Activated naive CD8-positive, alpha-beta T cell (primary cell): ENCODE data around the gene NUSAP1.
"Not testable (repeated sequence)": the region's sequence is repeated elsewhere in the genome, so short reads cannot be mapped to it uniquely, and the experiment has no call there.

Experiments used
- H3K27ac Mint-ChIP-seq: one replicate; pipeline ENCODE4 v1.8.0; 2021; ENCODE audit warnings: mixed read lengths
- H3K27me3 Mint-ChIP-seq: one replicate; pipeline ENCODE4 v1.8.0; 2021; ENCODE audit warnings: mixed read lengths
- H3K36me3 Mint-ChIP-seq: one replicate; pipeline ENCODE4 v1.8.0; 2021; ENCODE audit warnings: mixed read lengths
- H3K4me1 Mint-ChIP-seq: one replicate; pipeline ENCODE4 v1.8.0; 2021; ENCODE audit warnings: low read depth, mixed read lengths
- H3K4me3 Mint-ChIP-seq: one replicate; pipeline ENCODE4 v1.8.0; 2021; ENCODE audit warnings: mild to moderate bottlenecking, mixed read lengths
- H3K9me3 Mint-ChIP-seq: one replicate; pipeline ENCODE4 v1.8.0; 2021; ENCODE audit warnings: low read depth, mixed read lengths

The NUSAP1 gene

DNA sequence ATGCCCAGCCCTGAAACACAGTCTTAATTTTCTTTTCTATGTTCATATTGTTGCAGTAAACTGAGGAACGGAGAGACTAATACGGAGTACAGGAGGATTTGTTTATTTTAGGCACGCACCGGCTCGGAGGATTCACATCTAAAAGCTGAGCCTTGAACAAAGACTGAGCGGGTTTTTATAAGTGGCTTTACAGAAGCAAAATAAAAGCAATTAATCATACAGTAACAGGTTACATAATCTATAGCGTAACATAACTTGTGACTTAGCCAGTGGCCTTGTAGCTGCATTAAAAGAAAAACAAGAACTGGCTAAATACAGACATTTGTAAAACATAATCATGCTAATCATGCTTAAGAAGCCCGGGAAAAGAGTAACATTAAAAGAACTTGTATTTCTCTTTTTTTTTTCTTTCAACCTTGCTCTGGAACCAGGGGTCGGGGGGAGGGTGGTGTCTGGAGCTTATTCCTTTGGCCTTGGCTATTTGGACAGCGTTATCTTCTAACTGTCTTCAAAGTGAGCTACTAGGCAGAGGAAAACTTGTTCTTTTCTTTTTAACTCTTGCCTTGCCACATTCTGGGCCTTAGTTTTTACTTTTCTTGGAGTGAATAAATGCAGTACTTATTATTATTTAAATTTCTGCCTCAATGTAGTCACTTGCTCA lies 17.5 kb downstream of the NUSAP1 start:
- H3K36me3 Mint-ChIP-seq, result peaks cover 3% of the 10 kb centered on the region
- no peaks in the 10 kb centered on the region for H3K4me1 Mint-ChIP-seq
- H3K27ac Mint-ChIP-seq, result no peak overlapping the region
- H3K4me3 Mint-ChIP-seq, result no peak overlapping the region
- H3K9me3 Mint-ChIP-seq, result no peaks in the 10 kb centered on the region
- H3K27me3 Mint-ChIP-seq, result no peaks in the 10 kb centered on the region

DNA sequence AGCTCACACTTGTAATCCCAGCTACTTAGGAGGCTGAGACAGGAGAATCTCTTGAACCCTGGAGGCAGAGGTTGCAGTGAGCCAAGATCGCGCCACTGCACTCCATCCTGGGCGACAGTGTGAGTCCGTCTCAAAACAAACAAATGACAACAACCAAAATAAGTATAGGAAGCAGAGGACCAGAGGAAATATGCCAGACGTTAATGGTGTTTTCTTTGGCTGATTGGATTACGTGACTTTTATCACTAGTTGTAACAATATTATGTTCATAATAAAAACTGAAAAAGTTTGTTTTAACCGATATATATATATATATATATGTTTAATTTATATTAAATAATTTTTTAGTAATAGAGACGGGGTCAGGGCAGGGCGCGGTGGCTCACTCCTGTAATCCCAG lies 21.7 kb downstream of the NUSAP1 start:
- H3K36me3 Mint-ChIP-seq, result peaks cover 3% of the 10 kb centered on the region

DNA sequence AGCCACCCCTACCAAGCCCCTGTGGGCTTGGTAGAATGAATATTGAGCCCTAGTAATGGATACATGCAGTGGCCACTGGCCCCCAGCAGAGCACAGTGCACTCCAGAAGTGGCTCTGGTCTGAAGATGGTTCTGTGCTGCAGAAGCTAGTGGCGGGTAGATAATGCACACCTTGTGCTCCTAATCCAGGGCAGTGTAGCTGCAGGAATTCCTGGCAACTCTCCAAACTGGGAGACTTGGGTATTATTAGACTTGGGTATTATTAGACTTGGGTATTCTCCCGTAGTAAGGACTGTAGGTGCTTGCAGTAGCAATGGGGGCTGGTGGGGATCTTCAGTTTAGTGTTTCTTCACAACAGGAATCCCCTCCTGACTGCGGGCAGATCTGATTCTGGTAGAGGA lies 34.7 kb downstream of the NUSAP1 start:
- no peak overlapping the region for H3K27ac Mint-ChIP-seq
- H3K9me3 Mint-ChIP-seq, result no peaks in the 10 kb centered on the region
- H3K27me3 Mint-ChIP-seq, result no peaks in the 10 kb centered on the region
- no peaks in the 10 kb centered on the region for H3K36me3 Mint-ChIP-seq
- no peaks in the 10 kb centered on the region for H3K4me1 Mint-ChIP-seq
- H3K4me3 Mint-ChIP-seq, result no peak overlapping the region

More for the DNA sequence above, 21.7 kb downstream of the NUSAP1 start:
- Mint-ChIP-seq H3K4me1 (no peaks in the 10 kb centered on the region), H3K27ac (no peak overlapping the region), H3K27me3 (no peaks in the 10 kb centered on the region), H3K4me3 (no peak overlapping the region), H3K9me3 (no peaks in the 10 kb centered on the region)

DNA sequence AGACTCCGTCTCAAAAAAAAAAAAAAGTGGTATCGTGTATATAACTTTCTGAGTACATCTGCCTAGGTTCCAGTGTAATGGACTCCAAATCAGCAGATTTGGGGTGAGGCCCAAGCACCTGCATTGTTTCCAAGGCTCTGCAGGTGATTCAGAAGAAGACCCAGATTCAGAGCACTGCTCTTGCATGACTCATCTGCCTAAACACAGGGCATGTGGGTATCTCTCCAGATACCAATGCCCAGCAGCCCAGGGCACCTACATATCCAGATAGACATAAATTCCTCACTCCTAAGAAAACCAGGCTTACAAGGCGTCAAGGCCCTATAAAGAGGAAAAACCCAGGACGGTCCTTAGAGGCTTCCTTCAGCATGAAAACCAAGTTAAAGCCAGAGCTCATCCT lies 45.3 kb downstream of the NUSAP1 start:
- Mint-ChIP-seq H3K27ac (no peak overlapping the region), H3K27me3 (no peaks in the 10 kb centered on the region), H3K36me3 (no peaks in the 10 kb centered on the region), H3K4me3 (no peak overlapping the region), H3K9me3 (no peaks in the 10 kb centered on the region), H3K4me1 (no peaks in the 10 kb centered on the region)

DNA sequence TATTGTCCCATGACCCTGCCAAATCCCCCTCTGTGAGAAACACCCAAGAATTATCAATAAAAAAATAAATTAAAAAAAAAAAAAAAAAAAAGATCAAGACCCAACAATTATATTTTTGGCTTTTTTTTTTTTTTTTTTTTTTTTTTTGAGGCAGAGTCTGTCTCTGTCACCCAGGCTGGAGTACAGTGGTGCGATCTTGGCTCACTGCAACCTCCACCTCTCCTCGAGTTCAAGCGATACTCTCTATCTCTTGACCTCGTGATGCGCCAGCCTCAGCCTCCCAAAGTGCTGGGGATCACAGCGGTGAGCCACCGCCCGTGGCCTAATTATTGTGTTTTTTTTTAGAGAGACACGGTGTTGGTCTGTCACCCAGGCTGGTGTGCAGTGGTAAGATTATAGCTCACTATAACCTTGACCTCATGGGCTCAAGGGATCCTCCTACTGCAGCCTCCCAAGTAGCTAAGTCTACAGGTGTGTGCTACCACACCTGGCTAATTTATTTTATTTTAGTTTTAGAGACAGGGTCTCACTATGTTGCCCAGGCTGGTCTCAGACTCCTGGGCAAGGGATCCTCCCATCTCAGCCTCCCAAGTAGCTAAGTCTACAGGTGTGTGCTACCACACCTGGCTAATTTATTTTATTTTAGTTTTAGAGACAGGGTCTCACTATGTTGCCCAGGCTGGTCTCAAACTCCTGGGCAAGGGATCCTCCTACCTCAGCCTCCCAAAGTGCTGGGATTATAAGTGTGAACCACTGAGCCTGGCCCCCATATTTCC lies 51.5 kb downstream of the NUSAP1 start:
- not testable (repeated sequence) for H3K27ac Mint-ChIP-seq, H3K36me3 Mint-ChIP-seq, H3K4me1 Mint-ChIP-seq, H3K27me3 Mint-ChIP-seq, H3K4me3 Mint-ChIP-seq, H3K9me3 Mint-ChIP-seq

DNA sequence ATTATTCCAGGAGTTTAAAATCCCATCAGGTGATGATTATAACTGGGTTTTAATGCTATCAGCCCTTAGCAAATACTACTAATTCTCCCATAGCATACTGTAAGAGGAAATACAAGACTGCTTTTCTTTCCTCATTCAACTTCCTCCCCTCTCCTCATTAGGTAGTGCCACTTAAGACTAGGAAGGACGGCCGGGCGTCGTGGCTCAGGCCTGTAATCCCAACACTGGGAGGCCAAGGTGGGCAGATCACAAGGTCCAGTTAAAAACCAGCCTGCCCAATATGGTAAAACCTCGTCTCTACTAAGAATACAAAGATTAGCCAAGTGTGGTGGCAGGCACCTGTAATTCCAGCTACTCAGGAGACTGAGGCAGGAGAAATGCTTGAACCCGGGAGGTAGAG lies 55.0 kb downstream of the NUSAP1 start:
- H3K36me3 Mint-ChIP-seq, result peaks cover 5% of the 10 kb centered on the region
- no peak overlapping the region for H3K27ac Mint-ChIP-seq
- H3K4me1 Mint-ChIP-seq, result peaks cover under 1% of the 10 kb centered on the region
- H3K27me3 Mint-ChIP-seq, result no peaks in the 10 kb centered on the region
- no peak overlapping the region for H3K4me3 Mint-ChIP-seq
- H3K9me3 Mint-ChIP-seq, result no peaks in the 10 kb centered on the region

DNA sequence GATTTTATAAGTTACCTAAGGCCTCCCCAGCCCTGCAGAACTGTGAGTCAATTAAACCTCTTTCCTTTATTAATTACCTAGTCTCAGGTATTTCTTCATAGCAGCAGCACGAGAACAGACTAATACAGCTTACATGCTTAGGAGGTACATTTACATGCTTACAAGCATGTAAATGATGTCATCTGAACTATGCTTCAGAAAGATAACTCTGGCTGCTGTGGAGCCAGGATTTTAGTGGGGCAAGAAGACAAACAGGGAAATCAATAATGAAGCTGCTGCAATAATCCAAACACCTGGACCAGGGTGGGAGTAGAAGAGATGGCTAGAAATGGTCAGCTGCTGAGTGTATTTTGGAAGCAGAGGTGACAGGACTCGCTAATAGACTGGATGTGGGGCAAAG lies 60.0 kb downstream of the NUSAP1 start:
- peak overlapping the region; percentile 75 for H3K27ac Mint-ChIP-seq
- H3K4me3 Mint-ChIP-seq, result no peak overlapping the region
- H3K9me3 Mint-ChIP-seq, result no peaks in the 10 kb centered on the region
- peaks cover 15% of the 10 kb centered on the region for H3K36me3 Mint-ChIP-seq
- peaks cover 22% of the 10 kb centered on the region for H3K4me1 Mint-ChIP-seq
- H3K27me3 Mint-ChIP-seq, result no peaks in the 10 kb centered on the region

DNA sequence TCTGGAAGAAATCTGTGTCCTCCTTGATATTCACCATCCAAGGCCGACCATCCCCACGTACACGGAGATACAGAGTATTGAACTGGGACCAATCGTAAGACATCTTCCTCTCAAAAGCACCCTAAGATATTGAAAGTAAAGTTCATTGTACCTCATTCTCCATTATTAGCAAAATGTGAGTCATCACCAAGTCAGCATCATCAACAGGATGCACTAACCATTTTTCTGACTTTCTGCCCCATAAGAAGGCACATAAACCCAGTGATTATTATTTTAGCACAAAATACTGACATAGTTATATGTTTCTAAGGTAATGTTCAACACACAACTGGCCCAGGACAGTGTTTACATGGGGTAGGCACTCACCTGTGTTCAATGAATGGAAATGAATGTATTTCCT lies 62.2 kb downstream of the NUSAP1 start:
- Mint-ChIP-seq H3K27ac (peak overlapping the region; percentile 34), H3K4me1 (peaks cover 22% of the 10 kb centered on the region), H3K36me3 (peaks cover 14% of the 10 kb centered on the region), H3K27me3 (no peaks in the 10 kb centered on the region), H3K4me3 (no peak overlapping the region), H3K9me3 (no peaks in the 10 kb centered on the region)

DNA sequence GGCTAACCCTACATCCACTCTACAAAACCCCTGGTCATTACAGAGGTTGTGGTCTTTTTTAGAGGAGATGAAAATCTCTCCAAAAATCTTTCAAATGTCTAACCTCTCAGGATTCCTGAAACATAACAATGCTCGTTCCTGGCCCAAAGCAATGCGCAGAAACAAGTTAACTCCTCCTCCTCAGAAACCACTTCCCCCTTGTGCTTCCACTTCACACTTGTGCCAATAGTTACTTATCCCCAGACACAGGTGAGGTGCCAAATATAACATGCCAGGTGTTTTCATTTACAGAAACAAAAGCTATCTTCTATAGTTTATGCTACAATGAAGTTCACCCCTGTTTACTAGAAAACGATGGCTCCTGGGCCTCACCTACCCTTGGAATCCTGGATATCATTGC lies 63.4 kb downstream of the NUSAP1 start:
- H3K4me3 Mint-ChIP-seq, result no peak overlapping the region
- no peaks in the 10 kb centered on the region for H3K9me3 Mint-ChIP-seq
- H3K4me1 Mint-ChIP-seq, result peaks cover 25% of the 10 kb centered on the region
- H3K27ac Mint-ChIP-seq, result no peak overlapping the region
- H3K27me3 Mint-ChIP-seq, result no peaks in the 10 kb centered on the region
- peaks cover 14% of the 10 kb centered on the region for H3K36me3 Mint-ChIP-seq

DNA sequence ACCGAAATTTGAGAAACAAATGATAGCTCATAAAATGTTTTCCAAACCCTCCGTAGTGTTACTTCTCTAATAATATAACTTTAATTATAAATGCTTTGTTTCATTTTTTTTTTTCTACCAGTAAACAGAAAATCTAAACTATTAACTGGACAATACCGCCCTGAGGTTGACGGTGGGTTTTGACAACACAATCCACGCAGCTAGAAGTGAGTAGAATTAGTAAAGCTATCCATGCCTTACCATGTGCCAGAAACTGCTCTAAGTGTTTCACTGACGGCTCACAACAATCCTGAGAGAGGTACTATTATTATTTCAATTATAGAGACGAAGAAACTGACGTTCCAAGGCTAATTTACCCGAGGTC lies 69.2 kb downstream of the NUSAP1 start:
- Mint-ChIP-seq H3K9me3 (no peaks in the 10 kb centered on the region), H3K4me3 (peak overlapping the region; percentile 92), H3K36me3 (no peaks in the 10 kb centered on the region), H3K27me3 (no peaks in the 10 kb centered on the region), H3K4me1 (peaks cover 14% of the 10 kb centered on the region), H3K27ac (peak overlapping the region; percentile 91)

DNA sequence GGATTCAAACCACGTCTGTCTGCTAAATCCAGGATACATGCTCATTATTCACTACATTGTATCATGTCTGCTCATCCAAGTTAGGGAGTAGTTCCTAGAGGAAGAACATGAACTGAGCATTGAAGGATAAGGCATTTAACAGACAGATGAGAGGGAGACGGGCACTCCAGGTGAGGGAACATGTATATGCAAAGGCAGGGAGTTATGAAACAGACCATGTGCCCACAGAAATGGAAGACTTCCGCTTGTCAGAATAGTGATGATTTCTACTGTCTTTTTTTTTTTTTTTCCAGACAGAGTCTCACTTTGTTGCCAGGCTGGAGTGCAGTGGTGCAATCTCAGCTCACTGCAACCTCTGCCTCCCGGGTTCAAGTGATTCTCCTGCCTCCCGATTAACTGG lies 74.7 kb downstream of the NUSAP1 start:
- H3K4me1 Mint-ChIP-seq, result peaks cover 8% of the 10 kb centered on the region
- H3K4me3 Mint-ChIP-seq, result no peak overlapping the region
- H3K27me3 Mint-ChIP-seq, result no peaks in the 10 kb centered on the region
- no peak overlapping the region for H3K27ac Mint-ChIP-seq
- no peaks in the 10 kb centered on the region for H3K9me3 Mint-ChIP-seq
- H3K36me3 Mint-ChIP-seq, result no peaks in the 10 kb centered on the region

DNA sequence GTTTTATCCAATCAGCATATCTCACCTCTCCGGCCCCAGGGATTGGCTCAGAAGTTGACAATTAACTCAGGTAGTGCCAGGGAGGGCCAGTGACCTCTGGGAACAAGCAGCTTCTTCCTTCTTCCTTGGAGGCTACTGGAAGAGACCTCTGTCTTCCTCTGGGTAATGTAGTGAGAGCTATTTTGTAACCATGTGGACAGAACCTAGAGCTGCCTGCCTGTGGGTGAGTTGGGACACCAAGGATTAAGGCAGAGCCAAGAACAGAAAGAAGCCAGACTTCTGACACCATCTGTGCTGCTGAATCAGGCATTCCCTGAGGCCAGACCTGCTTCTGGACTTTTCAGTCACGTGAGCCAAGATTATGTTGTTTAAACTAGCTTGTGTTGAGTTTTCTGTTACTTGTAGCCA lies 75.6 kb downstream of the NUSAP1 start:
- Mint-ChIP-seq H3K36me3 (no peaks in the 10 kb centered on the region), H3K4me3 (no peak overlapping the region), H3K4me1 (peaks cover 2% of the 10 kb centered on the region), H3K9me3 (no peaks in the 10 kb centered on the region), H3K27me3 (no peaks in the 10 kb centered on the region), H3K27ac (no peak overlapping the region)

DNA sequence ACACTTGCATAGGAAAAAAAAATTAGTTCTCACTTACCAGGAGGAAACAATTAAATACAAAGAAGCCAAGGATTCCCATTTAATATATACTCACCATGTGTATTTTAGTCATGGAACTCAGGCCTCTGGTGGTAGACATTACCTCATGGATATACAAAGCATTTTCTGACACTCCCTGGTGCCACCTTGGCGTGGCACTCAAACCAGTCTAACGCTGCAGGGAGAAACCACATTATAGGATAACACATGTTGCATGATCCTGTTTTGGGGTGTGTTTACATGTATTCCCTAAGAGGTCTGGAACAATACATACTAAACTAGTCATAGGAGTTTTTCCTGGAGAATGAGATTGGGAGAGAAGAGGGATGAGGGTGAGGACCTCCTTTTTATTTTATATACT lies 78.3 kb downstream of the NUSAP1 start:
- no peak overlapping the region for H3K4me3 Mint-ChIP-seq
- no peak overlapping the region for H3K27ac Mint-ChIP-seq
- H3K27me3 Mint-ChIP-seq, result no peaks in the 10 kb centered on the region
- H3K4me1 Mint-ChIP-seq, result peaks cover 10% of the 10 kb centered on the region
- H3K9me3 Mint-ChIP-seq, result no peaks in the 10 kb centered on the region
- no peaks in the 10 kb centered on the region for H3K36me3 Mint-ChIP-seq

DNA sequence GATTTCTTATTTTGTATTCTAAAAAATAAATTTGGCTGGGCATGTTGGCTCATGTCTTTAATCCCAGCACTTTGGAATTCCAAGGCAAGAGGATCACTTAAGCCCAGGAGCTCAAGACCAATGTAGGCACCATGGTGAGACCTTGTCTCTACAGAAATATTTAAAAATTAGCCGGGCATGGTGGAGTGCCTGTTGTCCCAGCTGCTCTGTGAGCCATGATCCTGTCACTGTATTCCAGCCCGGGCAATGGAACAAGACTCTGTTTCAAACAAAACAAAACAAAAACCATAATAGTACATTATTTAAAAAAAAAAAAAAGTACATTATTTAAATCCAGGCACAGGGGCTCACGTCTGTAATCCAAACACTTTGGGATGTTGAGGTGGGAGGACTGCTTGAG lies 78.8 kb downstream of the NUSAP1 start:
- no peaks in the 10 kb centered on the region for H3K27me3 Mint-ChIP-seq
- H3K4me1 Mint-ChIP-seq, result peaks cover 14% of the 10 kb centered on the region

DNA sequence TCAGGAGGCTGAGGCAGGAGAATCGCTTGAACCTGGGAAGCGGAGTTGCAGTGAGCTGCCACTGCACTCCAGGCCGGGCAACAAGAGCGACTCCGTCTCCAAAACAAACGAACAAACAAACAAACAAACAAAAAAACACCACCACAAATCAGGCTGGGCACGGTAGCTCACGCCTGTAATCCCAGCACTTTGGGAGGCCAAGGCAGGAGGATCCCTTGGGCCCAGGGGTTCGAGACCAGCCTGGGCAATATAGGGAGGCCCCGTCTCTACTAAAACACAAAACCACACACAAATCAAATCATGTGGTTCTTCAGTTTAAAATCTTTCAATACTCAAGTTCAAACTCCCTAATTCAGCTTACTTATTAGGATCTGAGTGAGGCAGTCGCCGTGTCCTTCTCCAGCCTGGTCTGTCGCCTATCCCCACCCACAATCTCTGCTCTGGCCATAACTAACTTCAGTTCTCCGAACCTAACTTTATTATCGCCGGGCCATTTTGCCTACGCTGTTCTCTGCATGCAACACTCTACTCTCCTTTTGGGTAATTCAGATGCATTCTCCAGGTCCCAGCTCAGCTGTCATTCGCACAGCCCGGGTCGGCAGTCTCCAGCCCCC lies 83.6 kb downstream of the NUSAP1 start:
- Mint-ChIP-seq H3K4me3 (peak overlapping the region; percentile 96), H3K4me1 (peaks cover 44% of the 10 kb centered on the region), H3K36me3 (peaks cover 2% of the 10 kb centered on the region), H3K27me3 (no peaks in the 10 kb centered on the region), H3K27ac (peak overlapping the region; percentile 97), H3K9me3 (no peaks in the 10 kb centered on the region)

More for the DNA sequence above, 78.8 kb downstream of the NUSAP1 start:
- Mint-ChIP-seq H3K4me3 (no peak overlapping the region), H3K36me3 (peaks cover 2% of the 10 kb centered on the region), H3K27ac (no peak overlapping the region), H3K9me3 (no peaks in the 10 kb centered on the region)
